K562 (cell line): ENCODE results near the gene SEPTIN1. TPM values are rescaled to one million over a fixed set of nuclear protein-coding genes. Genes with fewer than 3 reads are reported as not detected.
A peak's percentile ranks its signal among the peaks of the same experiment; 100 is the strongest.

Source experiments
- CC2D1A ChIP-seq: fragments of 450-650 bp; IDR thresholded peaks from 2 replicates; pipeline ENCODE4 v1.6.1; 2017; ENCODE audit warnings: mild to moderate bottlenecking
- DACH1 ChIP-seq: fragments of 450-650 bp; IDR thresholded peaks from 2 replicates; pipeline ENCODE4 v1.6.1; 2018; ENCODE audit not compliant: partially characterized antibody
- DDX20 ChIP-seq: fragments of 450-650 bp; IDR thresholded peaks from 2 replicates; pipeline ENCODE4 v1.6.1; 2016; ENCODE audit warnings: missing genetic modification characterization, low read depth, mild to moderate bottlenecking, missing compliant biosample characterization, moderate library complexity
- DNMT1 ChIP-seq: fragments of 450-650 bp; IDR thresholded peaks from 2 replicates; pipeline ENCODE4 v1.6.1; 2016; ENCODE audit warnings: antibody characterized with exemption, mild to moderate bottlenecking
- FOSL1 ChIP-seq: fragments of 200-800 bp; sonication (Bioruptor generic); conservative IDR thresholded peaks from 2 replicates; pipeline ENCODE4 v1.6.1; 2016; ENCODE audit warnings: missing genetic modification characterization, missing compliant biosample characterization
- GTF2F1 ChIP-seq: IDR thresholded peaks from 2 replicates; pipeline ENCODE4 v1.6.1; 2011; ENCODE audit warnings: low read depth, low read length, improper control_type of control experiment
- ILF3 ChIP-seq: fragments of 450-650 bp; IDR thresholded peaks from 2 replicates; pipeline ENCODE4 v1.6.1; 2018; ENCODE audit warnings: antibody characterized with exemption, mild to moderate bottlenecking, moderate library complexity, borderline replicate concordance
- MAZ ChIP-seq, 2 experiments: fragments of 450-650 bp in 1 of 2; sonication (generic) in 1 of 2; formaldehyde crosslinking; IDR thresholded peaks in 1 of 2; conservative IDR thresholded peaks in 1 of 2; 2 replicates each; pipeline versions ENCODE4 v1.4.0 to v1.5.0; 2020; ENCODE audit warnings: mild to moderate bottlenecking in 1 of 2, missing genetic modification reagents in 1 of 2
- NFRKB ChIP-seq: fragments of 450-650 bp; IDR thresholded peaks from 2 replicates; pipeline ENCODE4 v1.6.1; 2016; ENCODE audit warnings: low read depth
- NR3C1 ChIP-seq: sonication (generic); formaldehyde crosslinking; IDR thresholded peaks from 2 replicates; pipeline ENCODE4 v1.8.1; 2022; ENCODE audit warnings: missing genetic modification reagents
- SMAD4 ChIP-seq: fragments of 250-450 bp; sonication (Bioruptor Pico); conservative IDR thresholded peaks from 2 replicates; pipeline ENCODE4 v1.8.0; 2021; ENCODE audit warnings: inconsistent platforms, mild to moderate bottlenecking, moderate library complexity
- SMARCA4 ChIP-seq: fragments of 450-650 bp; IDR thresholded peaks from 2 replicates; pipeline ENCODE4 v1.6.1; 2016
- TAF1 ChIP-seq: IDR thresholded peaks from 2 replicates; pipeline ENCODE4 v1.6.1; 2011; ENCODE audit warnings: mild to moderate bottlenecking, low read length, moderate library complexity; ENCODE audit not compliant: insufficient read depth, control insufficient read depth, severe bottlenecking; ENCODE audit errors: extremely low read depth
- TRIM28 ChIP-seq: fragments of 450-650 bp; IDR thresholded peaks from 2 replicates; pipeline ENCODE4 v1.6.1; 2017
- XRCC5 ChIP-seq: fragments of 200-400 bp; formaldehyde crosslinking; IDR thresholded peaks from 2 replicates; pipeline ENCODE4 v1.6.1; 2017; ENCODE audit warnings: low read depth, mild to moderate bottlenecking, low read length
- polyA plus RNA-seq, 8 experiments: library from polyadenylated mRNA; depleted of rRNA in 4 of 8; stranded (reverse) in 5 of 8; unstranded in 3 of 8; fragments of >200 nt; fragmentation: Nextera tagmentation in 2 of 8; fragmentation: Illumina TruSeq in 1 of 8; extraction: Ambion mirVana in 2 of 8; extraction: Trizol in 1 of 8; gene quantifications; 2 replicates each; pipeline versions ENCODE4 v1.2.1 to v1.2.3, GENCODE V29; 2011 to 2014; ENCODE audit warnings: inconsistent platforms in 1 of 8, missing spikeins in 1 of 8
- total RNA-seq, 7 experiments: library from RNA; depleted of rRNA in 6 of 7; stranded (reverse); fragments of >200 nt in 6 of 7; fragmentation: Illumina TruSeq in 2 of 7; extraction: Trizol in 2 of 7; gene quantifications; 2 replicates each; pipeline versions ENCODE4 v1.2.1 to v1.2.3, GENCODE V29; 2011 to 2021; ENCODE audit warnings: low replicate concordance in 1 of 7
- TF ChIP-seq, protein P1 (sequence below), 2 experiments: fragments of 450-650 bp in 1 of 2; sonication (generic) in 1 of 2; formaldehyde crosslinking in 1 of 2; IDR thresholded peaks in 1 of 2; conservative IDR thresholded peaks in 1 of 2; 2 replicates each; pipeline versions ENCODE4 v1.6.1 to v1.8.1; 2016 to 2023; ENCODE audit warnings: mild to moderate bottlenecking in 2 of 2, moderate library complexity in 2 of 2, inconsistent platforms in 1 of 2, missing genetic modification reagents in 1 of 2
- TF ChIP-seq, protein P2 (sequence below): fragments of 200-400 bp; formaldehyde crosslinking; IDR thresholded peaks from 2 replicates; pipeline ENCODE4 v1.6.1; 2017; ENCODE audit warnings: mild to moderate bottlenecking, low read depth, low read length, moderate library complexity
- TF ChIP-seq, protein P3 (sequence below): fragments of 250-450 bp; sonication (Bioruptor Pico); IDR thresholded peaks from 2 replicates; pipeline ENCODE4 v1.5.0; 2021
- TF ChIP-seq, protein P4 (sequence below), 3 experiments: fragments of 200-800 bp in 1 of 3; sonication (Bioruptor generic) in 1 of 3; sonication (generic) in 1 of 3; formaldehyde crosslinking in 1 of 3; IDR thresholded peaks; 2 replicates each; pipeline versions ENCODE4 v1.6.1 to v1.8.0; 2016 to 2022; ENCODE audit warnings: mild to moderate bottlenecking in 2 of 3, missing compliant biosample characterization in 2 of 3, missing genetic modification characterization in 2 of 3, missing genetic modification reagents in 1 of 3
- TF ChIP-seq, protein P5 (sequence below): fragments of 200-800 bp; sonication (Bioruptor generic); IDR thresholded peaks from 2 replicates; pipeline ENCODE4 v1.6.1; 2017; ENCODE audit warnings: missing genetic modification characterization, missing compliant biosample characterization

The SEPTIN1 gene
- total and polyA plus RNA-seq, 9 of the 15 experiments (the other 6 are each of a cell fraction or from before 2014, with no cell fraction given) = 0.23 to 5.6 (median 1.7) TPM; not detected in 1

DNA sequence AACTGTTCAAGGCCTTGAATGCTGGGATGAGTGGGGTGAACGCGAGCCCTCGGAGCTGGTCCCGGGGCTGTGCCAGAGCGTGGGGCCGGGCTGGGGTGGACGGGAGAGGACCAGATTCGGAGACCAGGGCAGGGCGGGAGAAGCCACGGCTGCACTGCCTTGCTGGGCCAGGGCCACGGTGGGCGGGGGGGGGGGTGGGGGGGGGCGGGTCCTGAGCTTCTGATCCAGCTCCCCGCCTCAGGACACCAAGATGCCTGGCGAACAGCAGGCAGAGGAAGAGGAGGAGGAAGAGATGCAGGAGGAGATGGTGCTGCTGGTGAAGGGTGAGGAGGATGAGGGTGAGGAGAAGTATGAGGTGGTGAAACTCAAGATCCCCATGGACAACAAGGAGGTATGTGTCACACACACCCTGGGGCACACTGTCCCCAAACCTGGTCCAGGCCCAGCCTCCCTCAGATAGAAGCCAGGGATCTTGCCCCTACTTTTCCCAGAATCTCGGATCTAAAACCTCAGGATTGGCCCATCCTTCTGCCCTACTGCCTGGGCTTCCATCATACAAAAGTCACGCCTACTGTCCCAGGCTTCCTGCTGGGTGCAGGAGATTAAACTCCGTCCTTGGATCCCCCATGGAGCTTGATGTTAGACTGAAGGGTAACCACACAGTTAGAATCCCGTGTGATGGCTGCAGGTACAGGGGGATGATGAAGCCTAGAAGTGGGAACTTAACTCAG is 25.6 kb upstream of the SEPTIN1 start (continued):
- TF ChIP-seq NR3C1 = no peak
- no peak for TF ChIP-seq TRIM28
- no peak for TF ChIP-seq MAZ (CRISPR knock-in tag; conservative IDR thresholded peaks at IDR 0.05 in 1 of 2, IDR thresholded peaks at IDR 0.05 in 1 of 2)
- TF ChIP-seq, protein P1, sequence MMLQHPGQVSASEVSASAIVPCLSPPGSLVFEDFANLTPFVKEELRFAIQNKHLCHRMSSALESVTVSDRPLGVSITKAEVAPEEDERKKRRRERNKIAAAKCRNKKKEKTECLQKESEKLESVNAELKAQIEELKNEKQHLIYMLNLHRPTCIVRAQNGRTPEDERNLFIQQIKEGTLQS (IDR thresholded peaks at IDR 0.05) = no peak
- TF ChIP-seq, protein P1 (CRISPR knock-in tag; conservative IDR thresholded peaks at IDR 0.05) = no peak
- TF ChIP-seq NFRKB = no peak
- TF ChIP-seq, protein P2, sequence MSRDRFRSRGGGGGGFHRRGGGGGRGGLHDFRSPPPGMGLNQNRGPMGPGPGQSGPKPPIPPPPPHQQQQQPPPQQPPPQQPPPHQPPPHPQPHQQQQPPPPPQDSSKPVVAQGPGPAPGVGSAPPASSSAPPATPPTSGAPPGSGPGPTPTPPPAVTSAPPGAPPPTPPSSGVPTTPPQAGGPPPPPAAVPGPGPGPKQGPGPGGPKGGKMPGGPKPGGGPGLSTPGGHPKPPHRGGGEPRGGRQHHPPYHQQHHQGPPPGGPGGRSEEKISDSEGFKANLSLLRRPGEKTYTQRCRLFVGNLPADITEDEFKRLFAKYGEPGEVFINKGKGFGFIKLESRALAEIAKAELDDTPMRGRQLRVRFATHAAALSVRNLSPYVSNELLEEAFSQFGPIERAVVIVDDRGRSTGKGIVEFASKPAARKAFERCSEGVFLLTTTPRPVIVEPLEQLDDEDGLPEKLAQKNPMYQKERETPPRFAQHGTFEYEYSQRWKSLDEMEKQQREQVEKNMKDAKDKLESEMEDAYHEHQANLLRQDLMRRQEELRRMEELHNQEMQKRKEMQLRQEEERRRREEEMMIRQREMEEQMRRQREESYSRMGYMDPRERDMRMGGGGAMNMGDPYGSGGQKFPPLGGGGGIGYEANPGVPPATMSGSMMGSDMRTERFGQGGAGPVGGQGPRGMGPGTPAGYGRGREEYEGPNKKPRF = no peak
- TF ChIP-seq SMARCA4 = no peak
- TF ChIP-seq ILF3 = no peak
- no peak for TF ChIP-seq DACH1
- no peak for TF ChIP-seq SMAD4 (CRISPR knock-in tag)
- TF ChIP-seq FOSL1 (tag) = 0 out of 2 replicates have a peak, but pooled peaks have one; percentile 0
- 0 out of 2 replicates have a peak, but pooled peaks have one; percentile 1 for TF ChIP-seq XRCC5
- TF ChIP-seq, protein P3, sequence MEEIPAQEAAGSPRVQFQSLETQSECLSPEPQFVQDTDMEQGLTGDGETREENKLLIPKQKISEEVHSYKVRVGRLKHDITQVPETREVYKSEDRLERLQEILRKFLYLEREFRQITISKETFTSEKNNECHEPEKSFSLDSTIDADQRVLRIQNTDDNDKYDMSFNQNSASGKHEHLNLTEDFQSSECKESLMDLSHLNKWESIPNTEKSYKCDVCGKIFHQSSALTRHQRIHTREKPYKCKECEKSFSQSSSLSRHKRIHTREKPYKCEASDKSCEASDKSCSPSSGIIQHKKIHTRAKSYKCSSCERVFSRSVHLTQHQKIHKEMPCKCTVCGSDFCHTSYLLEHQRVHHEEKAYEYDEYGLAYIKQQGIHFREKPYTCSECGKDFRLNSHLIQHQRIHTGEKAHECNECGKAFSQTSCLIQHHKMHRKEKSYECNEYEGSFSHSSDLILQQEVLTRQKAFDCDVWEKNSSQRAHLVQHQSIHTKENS (CRISPR knock-in tag) = no peak
- TF ChIP-seq CC2D1A = no peak
- TF ChIP-seq TAF1 = no peak
- TF ChIP-seq, protein P4, sequence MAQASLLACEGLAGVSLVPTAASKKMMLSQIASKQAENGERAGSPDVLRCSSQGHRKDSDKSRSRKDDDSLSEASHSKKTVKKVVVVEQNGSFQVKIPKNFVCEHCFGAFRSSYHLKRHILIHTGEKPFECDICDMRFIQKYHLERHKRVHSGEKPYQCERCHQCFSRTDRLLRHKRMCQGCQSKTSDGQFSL (CRISPR knock-in tag; IDR thresholded peaks at IDR 0.05) = peak; percentile 76; the same call in 1 of the 2 replicates
- TF ChIP-seq, protein P4 (tag; IDR thresholded peaks at IDR 0.05) = peak in 1 of 2 experiments; percentile 84; a peak in 2 of 4 replicates
- no peak for TF ChIP-seq GTF2F1
- no peak for TF ChIP-seq DNMT1
- TF ChIP-seq DDX20 (tag) = no peak
- TF ChIP-seq, protein P5, sequence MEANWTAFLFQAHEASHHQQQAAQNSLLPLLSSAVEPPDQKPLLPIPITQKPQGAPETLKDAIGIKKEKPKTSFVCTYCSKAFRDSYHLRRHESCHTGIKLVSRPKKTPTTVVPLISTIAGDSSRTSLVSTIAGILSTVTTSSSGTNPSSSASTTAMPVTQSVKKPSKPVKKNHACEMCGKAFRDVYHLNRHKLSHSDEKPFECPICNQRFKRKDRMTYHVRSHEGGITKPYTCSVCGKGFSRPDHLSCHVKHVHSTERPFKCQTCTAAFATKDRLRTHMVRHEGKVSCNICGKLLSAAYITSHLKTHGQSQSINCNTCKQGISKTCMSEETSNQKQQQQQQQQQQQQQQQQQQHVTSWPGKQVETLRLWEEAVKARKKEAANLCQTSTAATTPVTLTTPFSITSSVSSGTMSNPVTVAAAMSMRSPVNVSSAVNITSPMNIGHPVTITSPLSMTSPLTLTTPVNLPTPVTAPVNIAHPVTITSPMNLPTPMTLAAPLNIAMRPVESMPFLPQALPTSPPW (CRISPR knock-in tag) = peak; percentile 65
